ENCODE data around the gene GSTA3.
"Not testable (repeated sequence)": the region's sequence is repeated elsewhere in the genome, so short reads cannot be mapped to it uniquely, and the experiment has no call there.

Gene GSTA3

DNA sequence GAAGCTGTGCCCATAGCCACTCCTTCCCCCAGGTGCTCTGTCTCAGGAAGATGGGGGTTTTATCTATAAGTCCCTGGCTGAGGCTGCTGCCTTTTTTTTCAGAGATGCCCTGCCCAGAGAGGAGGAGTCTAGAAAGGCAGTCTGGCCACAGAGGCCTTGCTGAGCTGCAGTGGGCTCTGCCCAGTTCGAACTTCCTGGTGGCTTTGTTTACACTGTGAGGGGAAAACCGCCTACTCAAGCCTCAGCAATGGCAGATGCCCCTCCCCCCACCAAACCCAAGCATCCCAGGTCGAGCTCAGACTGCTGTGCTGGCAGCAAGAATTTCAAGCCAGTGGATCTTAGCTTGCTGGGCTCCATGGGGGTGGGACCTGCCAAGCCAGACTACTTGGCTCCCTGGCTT, 53.4 kb downstream of the GSTA3 start:
- DNase-seq: not testable (repeated sequence)

- DNase-seq: no peak
These were observed 60.4 kb downstream of the GSTA3 start for GRCh38 chr6:52849137-52849536.

Data from amniotic stem cell (primary cell).